Mesenteric fat pad (tissue), 1 donor: Measurements from ENCODE around the gene PFN1. TPM values are rescaled to one million over a fixed set of nuclear protein-coding genes. Genes with fewer than 3 reads are reported as not detected.

ENCODE experiments used
- DNase-seq: peaks from one replicate; pipeline ENCODE4 v3.0.0-alpha.2; 2020; ENCODE audit warnings: low spot score
- total RNA-seq: library from RNA; stranded (reverse); fragmentation: NEBNext Ultra II Directional; extraction: Animal tissue kit (Norgen Biotek cat#: 25700); gene quantifications from one replicate; pipeline ENCODE4 v1.2.1, GENCODE V29; 2021
- donor health status: DM: yes; HTN: yes; CAD: no.

The PFN1 gene
- total RNA-seq, 1 donor from 2014 or later = 575 TPM

DNA sequence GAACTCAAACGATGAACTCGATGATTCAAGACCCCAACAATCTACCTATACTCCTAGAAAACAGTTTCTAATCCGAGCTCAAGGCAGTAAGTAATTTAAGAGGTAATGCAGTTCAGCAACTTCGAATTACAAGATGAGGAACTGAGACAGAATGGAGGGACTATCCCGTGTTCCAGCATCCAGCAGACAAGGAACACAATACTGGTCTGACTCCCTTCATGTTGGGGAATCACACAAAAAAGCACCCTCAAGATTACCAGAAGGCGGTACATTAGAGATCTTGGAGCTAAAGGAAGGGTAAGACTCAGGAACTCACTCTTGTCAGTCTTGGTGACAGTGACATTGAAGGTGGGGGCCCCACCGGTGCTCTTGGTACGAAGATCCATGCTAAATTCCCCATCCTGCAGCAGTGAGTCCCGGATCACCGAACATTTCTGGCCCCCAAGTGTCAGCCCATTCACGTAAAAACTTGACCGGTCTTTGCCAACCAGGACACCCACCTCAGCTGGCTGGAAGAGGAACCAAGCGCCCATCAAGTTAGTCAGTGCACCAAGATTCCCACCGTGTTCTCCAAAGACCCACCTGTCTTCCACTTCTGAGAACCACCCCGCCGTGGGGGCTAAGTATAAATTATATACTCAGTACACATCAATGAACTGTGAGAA, 1.9 kb downstream of the PFN1 start:
- no peak for DNase-seq

DNA sequence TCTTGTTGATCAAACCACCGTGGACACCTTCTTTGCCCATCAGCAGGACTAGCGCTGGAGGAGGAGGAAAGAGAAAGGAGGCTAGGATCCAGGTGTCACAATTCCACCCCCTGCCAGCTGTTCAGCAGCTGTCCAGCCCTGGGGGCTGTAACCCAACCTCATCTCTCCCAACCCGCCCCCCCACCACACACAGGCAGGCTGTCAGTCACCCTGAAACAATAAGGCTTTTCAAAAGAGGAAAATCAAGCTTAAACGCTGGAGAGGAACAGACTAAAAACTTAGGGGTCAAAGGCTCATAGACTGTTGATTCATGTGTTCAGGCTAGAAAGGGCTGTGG, 2.4 kb downstream of the PFN1 start:
- no peak for DNase-seq

DNA sequence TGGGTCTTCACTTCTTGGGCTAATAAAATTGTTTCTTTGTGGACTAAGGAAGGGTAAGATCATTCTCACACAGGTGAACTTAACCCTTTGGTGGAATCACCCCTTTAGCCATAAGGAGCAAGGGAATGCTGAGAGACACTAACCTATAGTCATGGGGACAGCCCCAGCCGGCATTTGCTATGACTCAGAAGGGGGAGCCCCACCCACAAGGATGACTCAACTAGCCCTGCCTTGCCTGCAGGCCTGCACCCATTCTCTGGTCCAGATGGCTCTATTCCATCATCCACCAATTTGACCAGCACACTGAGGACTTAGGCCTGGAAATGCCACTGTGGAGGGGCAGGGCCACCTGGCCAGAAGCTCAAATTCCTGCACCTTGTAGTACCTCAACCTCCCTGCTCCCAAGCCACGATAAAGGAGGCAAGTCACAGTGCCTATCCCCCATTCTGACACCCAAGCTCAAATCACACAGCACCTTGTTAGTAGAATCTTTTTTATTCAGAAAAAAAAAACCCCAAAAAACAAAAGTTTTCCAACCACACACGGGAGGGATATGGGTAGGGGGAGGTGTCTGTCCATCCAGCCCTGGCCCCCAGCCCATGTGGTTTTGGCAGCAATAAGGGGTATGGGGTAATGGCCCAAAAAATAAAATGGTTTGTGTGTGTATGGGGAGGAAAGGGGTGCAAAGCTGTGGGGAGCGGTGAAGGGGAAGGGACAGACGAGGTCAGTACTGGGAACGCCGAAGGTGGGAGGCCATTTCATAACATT, 3.0 kb downstream of the PFN1 start:
- DNase-seq = no peak

DNA sequence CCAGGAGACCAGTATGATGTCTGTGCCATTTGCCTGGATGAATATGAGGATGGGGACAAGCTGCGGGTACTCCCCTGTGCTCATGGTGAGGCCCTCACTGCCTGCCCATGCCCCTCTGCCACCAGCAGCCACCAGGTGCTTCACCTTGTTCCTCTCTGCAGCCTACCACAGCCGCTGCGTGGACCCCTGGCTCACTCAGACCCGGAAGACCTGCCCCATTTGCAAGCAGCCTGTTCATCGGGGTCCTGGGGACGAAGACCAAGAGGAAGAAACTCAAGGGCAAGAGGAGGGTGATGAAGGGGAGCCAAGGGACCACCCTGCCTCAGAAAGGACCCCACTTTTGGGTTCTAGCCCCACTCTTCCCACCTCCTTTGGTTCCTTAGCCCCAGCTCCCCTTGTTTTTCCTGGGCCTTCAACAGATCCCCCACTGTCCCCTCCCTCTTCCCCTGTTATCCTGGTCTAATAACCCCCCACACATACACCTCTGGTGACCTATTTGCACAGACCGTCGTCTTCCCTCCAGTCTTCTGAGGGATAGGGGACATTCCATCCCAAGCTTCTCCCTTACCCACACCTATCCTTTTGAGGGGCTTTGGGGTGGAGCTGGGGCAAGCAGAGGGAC, 3.7 kb downstream of the PFN1 start:
- no peak for DNase-seq

DNA sequence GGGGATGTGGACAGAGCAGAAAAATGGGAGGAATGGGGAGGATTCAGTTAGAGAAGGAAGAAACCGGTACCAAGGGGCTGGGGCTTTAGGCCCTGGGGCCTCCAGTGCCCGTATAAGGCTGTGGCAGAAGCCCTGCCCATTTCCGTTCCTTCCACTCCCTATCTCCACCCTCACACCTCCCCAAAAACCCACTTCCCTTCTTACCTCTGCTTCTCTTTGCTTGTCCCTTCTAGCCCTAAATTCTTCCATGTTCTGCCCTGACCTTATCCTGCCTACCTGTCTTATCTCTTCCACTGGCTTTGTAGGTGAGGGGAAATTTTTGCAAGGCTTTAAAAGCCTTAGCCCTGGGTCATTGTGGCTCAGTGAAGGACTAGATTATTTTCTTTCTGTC, 4.2 kb downstream of the PFN1 start:
- DNase-seq = no peak

DNA sequence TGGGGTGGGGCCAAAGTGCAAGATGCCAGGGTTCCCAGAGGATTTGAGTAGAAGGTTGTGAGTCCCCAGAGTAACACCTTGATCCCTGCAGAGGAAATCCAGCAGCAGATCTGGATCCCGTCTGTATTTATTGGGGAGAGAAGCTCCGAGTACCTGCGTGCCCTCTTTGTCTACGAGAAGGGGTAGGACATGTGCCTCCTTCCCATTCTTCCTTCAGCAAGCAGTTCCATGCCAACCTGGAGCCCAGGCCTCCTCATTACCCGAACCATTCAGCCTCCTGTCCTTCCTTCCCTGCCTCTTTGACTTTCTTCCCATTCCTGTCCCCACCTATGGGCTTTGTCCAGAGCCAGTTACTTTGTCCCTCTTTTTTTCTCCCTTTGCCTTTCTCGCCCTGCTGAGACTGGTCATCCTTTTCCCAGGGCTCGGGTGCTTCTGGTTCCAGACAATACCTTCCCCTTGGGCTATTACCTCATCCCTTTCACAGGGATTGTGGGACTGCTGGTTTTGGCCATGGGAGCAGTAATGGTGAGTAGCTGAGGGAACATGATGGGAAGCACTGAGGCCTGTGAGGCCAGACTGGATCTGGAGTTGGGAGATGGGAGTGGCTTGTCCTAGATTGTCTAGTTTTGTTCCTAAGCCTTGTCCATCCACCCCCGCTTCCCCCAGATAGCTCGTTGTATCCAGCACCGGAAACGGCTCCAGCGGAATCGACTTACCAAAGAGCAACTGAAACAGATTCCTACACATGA, 5.4 kb downstream of the PFN1 start:
- no peak for DNase-seq

DNA sequence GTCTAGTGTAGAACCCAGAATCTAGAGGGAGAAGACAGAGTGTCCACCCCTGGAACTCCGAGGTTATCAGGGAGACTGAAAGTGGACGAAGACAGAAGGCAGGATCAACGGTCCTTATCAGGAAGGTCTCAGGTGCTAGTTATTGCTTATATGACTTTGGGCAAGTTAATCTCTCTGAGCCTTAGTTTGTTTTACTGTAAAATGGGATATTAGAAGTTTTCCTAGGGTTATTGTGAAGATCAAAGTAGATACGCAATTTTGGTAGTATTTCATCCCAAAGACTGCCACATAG, 7.1 kb downstream of the PFN1 start:
- no peak for DNase-seq

DNA sequence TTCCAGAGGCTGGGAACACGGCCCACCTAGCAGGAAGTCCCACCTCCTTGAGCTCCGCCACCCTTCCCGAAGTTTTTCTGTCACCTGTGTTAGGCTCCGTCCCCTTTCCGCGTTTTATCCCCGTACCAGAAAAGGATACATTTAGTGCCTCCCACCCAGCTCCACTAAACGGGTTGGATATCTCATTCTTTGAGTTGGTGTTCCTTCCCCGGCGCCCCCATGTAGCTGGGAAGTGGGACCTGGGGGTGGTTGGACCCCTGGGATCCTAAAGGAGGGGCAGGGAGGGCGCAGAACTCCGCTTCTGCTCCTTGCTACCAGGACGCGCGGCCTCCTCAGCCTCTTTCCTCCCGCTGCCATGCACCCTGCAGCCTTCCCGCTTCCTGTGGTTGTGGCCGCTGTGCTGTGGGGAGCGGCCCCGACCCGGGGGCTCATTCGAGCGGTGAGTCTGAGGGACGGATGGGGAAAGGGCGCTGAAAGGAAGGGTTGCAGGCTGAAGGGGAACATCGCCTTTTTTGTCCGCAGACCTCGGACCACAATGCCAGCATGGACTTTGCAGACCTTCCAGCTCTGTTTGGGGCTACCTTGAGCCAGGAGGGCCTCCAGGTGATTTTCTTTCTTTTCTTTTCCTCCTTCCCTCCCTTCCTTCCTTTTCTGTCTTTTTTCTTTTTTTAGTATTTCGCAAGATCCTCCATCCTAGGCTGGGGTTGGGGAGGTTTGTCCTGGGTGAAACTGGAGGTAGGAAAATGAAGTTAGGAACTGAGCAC, 7.6 kb downstream of the PFN1 start:
- no peak for DNase-seq

DNA sequence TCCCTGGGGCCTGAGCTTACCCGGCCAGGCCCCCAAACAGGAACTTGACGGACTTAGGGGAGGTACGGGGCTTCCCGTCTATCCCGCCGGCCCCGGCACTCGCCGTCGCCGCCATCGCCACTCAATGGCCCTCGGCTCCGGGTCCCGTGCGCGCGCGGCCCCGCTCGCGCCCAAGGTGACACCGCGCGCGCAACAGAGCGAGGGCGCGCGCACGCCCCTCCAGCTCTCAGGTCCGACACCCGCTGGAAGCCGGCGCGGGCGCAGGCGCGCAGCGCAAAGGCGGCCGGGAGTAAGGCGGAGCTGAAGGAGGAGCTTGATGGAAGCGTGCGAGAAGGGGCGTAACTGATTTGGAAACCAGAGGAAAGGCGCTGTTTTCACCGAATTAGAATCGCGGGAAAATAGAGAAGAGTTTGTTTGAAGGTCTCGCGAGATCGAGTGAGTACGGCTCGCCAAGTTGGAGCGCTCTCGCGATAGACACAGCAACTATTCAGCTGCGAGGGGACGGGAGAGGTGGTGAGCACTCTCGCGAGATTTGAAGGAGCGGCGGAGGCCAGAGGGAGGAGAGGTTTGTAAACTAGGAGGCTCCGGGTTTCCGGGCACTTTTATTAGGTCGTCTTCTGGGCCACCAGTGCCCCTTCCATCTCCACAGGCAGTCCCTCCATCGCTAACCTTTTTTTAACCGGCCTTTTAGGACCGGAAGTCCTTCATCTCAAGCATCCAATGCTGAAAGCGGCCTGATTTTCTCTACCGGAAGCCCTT, 8.4 kb downstream of the PFN1 start, which contains the start of the genes RNF167 and SLC25A11:
Gene RNF167, plus strand, starts transcription at position 473 of the 759 bp plus-strand sequence. CDS start 642 bp downstream, outside the sequence.
Gene SLC25A11, minus strand, starts transcription at position 251 of the 759 bp plus-strand sequence. Its CDS starts 136 bp downstream, at position 115.
- peak; percentile 97 for DNase-seq

DNA sequence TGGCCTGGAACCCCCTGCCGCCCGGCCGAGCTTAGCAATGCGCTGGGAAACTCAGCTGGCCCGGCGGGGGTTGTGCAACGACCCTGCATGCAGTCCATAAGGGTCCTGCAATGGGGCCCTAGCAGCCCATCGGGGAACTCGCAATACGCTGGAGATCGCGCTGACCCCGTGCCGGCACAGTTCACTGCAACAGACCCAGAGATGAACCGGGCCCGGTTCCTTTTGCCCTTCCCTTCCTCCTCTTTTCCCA, 8.9 kb downstream of the PFN1 start:
- DNase-seq = no peak

DNA sequence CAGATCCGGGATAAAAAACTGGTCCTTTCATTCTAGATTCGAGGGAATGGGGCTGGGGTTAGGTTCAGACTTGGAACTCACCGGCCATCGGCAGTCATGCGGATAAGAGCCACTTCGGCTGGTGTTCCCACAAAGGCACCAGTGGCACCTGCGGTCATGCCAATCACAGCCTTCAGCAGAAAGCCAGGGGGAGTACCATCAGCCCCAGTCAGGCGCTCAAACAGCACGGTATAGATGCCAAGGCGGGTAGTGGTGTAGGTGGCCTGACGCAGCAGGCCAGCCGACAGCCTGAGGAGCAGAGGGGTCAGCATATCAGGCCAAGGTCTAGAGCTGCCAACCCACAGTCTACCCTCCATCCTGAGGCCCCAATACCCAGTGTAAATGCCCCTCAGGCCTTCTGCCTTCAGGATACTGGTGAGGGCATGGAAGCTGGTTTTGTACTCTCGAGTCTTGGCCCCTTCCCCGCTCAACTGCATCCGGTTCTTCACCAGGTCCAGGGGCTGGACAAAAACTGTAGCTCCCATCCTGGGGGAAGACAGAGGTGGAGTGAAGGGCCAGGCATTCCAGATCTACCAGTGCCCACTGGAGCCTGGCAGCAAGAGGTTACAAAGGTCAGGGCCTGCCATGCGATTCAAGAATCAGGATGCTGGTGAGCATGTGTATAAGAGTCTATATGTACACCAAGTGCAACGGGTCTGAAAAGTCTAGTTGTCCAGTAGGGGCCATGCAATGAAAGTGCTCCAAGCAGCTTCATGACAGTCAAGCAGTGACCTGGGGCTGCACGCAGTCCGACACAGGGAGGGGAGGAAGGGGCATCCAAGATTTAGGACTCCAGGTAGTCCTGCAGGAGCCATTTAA, 9.4 kb downstream of the PFN1 start:
- no peak for DNase-seq

DNA sequence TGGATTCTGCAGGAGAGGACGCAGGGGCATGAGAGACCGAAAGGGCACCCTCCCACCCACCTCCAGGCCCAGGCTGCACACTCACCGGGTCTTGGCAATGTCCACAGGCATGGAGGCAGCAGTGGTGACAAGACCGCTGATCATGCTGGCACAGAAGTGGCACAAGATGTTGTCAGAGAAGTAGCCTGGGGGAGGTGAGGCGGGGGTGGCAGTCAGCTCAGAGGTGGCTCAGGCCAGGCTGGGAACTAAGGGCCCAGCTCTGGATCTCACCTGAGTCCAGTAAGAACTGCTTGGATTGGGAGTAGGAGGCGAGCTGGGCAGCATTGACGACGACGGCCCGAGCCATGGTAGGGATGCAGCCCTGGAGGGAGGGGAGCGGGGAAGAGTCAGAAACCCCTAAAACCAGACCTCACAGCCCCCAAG, 10.2 kb downstream of the PFN1 start:
- DNase-seq = no peak

DNA sequence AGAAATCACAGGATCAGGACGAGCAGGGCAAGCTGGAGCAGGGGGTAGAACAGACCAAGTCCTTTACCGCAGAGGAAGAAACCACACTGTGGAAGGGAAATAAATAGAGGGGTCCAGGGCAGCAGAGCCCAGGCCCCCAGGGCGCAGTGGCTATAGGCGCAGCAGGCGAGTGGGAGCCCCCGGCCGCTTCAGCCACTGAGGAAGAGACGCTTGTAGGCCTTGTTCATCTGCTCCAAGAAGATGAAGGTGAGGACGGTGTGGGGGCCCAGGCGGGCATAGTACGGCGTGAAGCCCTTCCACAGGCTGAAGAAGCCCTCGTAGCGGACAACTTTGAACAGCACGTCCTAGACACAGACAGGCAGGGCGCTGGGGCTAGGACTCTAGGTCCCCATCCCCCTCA, 10.8 kb downstream of the PFN1 start:
- DNase-seq = no peak

DNA sequence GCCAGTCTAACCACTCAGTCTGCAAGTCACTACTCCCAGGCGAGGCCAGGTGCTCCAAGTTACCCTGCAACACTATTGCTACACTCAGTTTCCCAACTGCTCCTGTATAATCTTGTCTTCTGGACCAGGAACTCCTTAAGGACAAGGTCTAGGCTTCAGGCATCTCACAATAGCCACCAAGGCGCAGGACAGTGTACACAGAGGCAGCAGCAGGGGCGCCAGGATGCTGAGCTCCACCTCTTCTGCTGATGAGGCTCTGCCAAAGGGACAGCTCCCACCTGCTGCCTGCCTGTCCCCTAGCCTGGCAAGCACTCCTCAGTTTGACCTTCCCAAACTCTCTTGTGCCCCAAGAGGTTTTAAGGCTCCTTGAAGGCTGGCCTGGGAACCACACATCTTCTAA, 11.9 kb downstream of the PFN1 start:
- DNase-seq = no peak

DNA sequence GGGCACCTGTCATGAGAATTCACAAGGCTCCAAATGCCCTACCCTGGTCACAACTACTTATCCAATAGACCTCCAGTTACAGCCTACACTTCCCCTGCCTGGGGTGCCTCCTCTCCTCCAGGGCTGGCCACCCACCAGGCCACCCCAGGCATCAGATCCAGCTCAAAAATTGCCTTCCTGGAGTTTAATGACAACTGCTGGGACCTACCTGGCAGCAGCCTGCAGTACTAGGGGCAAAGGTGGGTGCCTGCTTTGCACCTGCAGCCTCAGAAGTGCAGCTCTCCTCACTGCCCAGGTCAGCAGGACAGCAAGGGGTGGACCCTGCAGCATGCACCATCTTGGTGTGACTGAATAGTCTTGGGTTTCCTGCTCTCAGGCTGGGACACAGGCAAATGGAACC, 12.7 kb downstream of the PFN1 start:
- DNase-seq = no peak

DNA sequence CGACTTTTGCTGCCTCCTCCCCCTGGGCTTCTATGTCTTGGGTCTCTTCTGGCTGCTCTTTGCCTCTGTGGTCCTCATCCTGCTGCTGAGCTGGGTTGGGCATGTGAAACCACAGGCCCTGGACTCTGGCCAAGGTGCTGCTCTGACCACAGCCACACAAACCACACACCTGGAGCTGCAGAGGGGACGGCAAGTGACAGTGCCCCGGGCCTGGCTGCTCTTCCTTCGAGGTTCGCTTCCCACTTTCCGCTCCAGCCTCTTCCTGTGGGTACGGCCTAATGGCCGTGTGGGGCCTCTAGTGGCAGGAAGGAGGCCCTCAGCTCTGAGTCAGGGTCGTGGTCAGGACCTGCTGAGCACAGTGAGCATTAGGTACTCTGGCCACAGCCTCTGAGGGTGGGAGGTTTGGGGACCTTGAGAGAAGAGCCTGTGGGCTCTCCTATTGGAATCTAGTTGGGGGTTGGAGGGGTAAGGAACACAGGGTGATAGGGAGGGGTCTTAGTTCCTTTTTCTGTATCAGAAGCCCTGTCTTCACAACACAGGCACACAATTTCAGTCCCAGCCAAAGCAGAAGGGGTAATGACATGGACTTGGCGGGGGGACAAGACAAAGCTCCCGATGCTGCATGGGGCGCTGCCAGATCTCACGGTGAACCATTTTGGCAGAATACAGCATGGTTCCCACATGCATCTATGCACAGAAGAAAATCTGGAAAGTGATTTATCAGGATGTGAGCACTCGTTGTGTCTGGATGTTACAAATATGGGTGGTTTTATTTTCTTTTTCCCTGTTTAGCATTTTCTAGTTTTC, 14.0 kb downstream of the PFN1 start:
- DNase-seq = no peak

DNA sequence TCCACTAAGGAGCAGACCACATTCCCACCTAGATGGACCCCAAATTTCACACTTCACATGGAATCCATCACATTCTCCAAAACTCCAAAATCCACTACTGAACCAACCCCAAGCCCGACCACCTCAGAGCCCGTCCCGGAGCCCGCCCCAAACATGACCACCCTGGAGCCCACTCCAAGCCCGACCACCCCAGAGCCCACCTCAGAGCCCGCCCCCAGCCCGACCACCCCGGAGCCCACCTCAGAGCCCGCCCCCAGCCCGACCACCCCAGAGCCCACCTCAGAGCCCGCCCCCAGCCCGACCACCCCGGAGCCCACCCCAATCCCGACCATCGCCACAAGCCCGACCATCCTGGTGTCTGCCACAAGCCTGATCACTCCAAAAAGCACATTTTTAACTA, 14.7 kb downstream of the PFN1 start:
- no peak for DNase-seq

DNA sequence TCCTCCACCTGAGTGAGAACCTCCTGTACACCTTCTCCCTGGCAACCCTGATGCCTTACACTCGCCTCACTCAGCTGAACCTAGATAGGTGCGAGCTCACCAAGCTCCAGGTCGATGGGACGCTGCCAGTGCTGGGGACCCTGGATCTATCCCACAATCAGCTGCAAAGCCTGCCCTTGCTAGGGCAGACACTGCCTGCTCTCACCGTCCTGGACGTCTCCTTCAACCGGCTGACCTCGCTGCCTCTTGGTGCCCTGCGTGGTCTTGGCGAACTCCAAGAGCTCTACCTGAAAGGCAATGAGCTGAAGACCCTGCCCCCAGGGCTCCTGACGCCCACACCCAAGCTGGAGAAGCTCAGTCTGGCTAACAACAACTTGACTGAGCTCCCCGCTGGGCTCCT, 15.6 kb downstream of the PFN1 start:
- DNase-seq = no peak

DNA sequence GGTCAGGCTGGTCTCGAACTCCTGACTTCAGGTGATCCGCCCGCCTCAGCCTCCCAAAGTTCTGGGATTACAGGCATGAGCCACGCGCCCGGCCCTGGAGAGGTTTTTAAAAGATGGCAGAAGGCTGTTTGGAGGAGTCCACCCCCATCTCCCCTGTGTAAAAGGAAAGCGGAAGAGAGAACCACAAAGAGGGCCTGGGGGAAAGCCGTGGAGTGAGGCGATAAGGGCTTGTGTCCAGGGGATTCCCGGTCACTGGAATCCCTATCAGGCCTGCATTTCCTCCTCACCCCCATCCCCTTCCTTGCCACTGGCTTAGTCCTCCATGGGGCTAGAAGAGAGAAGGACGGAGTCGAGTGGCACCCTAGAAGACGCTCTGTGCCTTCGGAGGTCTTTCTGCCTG, 16.4 kb downstream of the PFN1 start, which contains the start of gene GP1BA:
Gene GP1BA, plus strand, starts transcription at position 315 of the 400 bp plus-strand sequence. CDS start 328 bp downstream, outside the sequence.
- no peak for DNase-seq
